PC-9 (cell line): ENCODE measurements around the gene TNK2. TPM values are rescaled to one million over a fixed set of nuclear protein-coding genes. Genes with fewer than 3 reads are reported as not detected.
A peak's percentile ranks its signal among the peaks of the same experiment; 100 is the strongest.

Source experiments
- BruUV-seq: library from RNA; stranded (reverse); fragments of 400-500 nt; replicated peaks from 2 replicates; lab custom pipeline; 2021; lab: Mats Ljungman, UMichigan
- CTCF ChIA-PET: fragments of 300-600 bp; sonication (Branson Sonifier 250); formaldehyde crosslinking; loops from one replicate; lab custom pipeline; 2022; ENCODE audit warnings: antibody characterized with exemption; lab: Charles Lee
- POLR2A ChIA-PET: fragments of 300-600 bp; sonication (Branson Sonifier 250); formaldehyde crosslinking; loops from one replicate; lab custom pipeline; 2022; ENCODE audit warnings: antibody characterized with exemption; ENCODE audit not compliant: unreplicated experiment; lab: Charles Lee
- DNase-seq, 2 experiments: peaks; one replicate each; pipeline versions ENCODE4 v3.0.0 to v3.0.0-alpha.2; 2015 to 2022; ENCODE audit warnings: mixed read lengths in 1 of 2
- H2AFZ ChIP-seq: fragments of 200-600 bp; sonication (generic); 2 replicates; pipeline ENCODE4 v1.8.1; 2017; ENCODE audit warnings: antibody characterized with exemption
- H3F3A ChIP-seq: fragments of 200-600 bp; sonication (generic); 2 replicates; pipeline ENCODE4 v1.8.1; 2017; ENCODE audit warnings: antibody characterized with exemption, mild to moderate bottlenecking, low read depth; ENCODE audit not compliant: insufficient read depth
- H3K27ac ChIP-seq: fragments of 200-600 bp; sonication (generic); 2 replicates; pipeline ENCODE4 v1.6.1; 2016; ENCODE audit warnings: mixed run types
- H3K27me3 ChIP-seq: fragments of 200-600 bp; sonication (generic); 2 replicates; pipeline ENCODE4 v1.6.1; 2016; ENCODE audit warnings: low read depth, mixed run types; ENCODE audit not compliant: insufficient read depth
- H3K36me3 ChIP-seq: fragments of 200-600 bp; sonication (generic); 2 replicates; pipeline ENCODE4 v1.6.1; 2016; ENCODE audit warnings: low read depth, mixed run types
- H3K4me1 ChIP-seq: fragments of 200-600 bp; sonication (generic); replicated peaks from 2 replicates; pipeline ENCODE4 v1.6.1; 2016; ENCODE audit warnings: mixed run types; ENCODE audit not compliant: insufficient read depth
- H3K4me2 ChIP-seq: fragments of 200-600 bp; sonication (generic); 2 replicates; pipeline ENCODE4 v1.6.1; 2017; ENCODE audit warnings: mixed run types
- H3K4me3 ChIP-seq: fragments of 200-600 bp; sonication (generic); 2 replicates; pipeline ENCODE4 v1.6.1; 2016; ENCODE audit warnings: mixed run types
- H3K79me2 ChIP-seq: fragments of 200-600 bp; sonication (generic); 2 replicates; pipeline ENCODE4 v1.6.1; 2017; ENCODE audit warnings: low read depth, mixed run types
- H3K9me2 ChIP-seq: fragments of 200-600 bp; sonication (generic); 2 replicates; pipeline ENCODE4 v1.8.1; 2017; ENCODE audit warnings: mild to moderate bottlenecking; ENCODE audit not compliant: insufficient read depth
- H3K9me3 ChIP-seq: fragments of 200-600 bp; sonication (generic); 2 replicates; pipeline ENCODE4 v1.8.1; 2016; ENCODE audit warnings: low read depth; ENCODE audit not compliant: insufficient read depth
- H4K20me1 ChIP-seq: fragments of 200-600 bp; sonication (generic); 2 replicates; pipeline ENCODE4 v1.8.1; 2017; ENCODE audit not compliant: insufficient read depth
- EZH2 ChIP-seq: fragments of 200-600 bp; sonication (generic); IDR thresholded peaks from 2 replicates; pipeline ENCODE4 v1.8.0; 2017; ENCODE audit warnings: antibody characterized with exemption, low read depth
- intact Hi-C: fragments of 100-400 bp; cut with micrococcal nuclease; formaldehyde crosslinking; loops from one replicate; pipeline ENCODE4 v1.10.0; 2022; ENCODE audit not compliant: unreplicated experiment
- total RNA-seq: library from RNA; stranded (reverse); gene quantifications from 2 replicates; pipeline ENCODE4 v1.2.3, GENCODE V29; 2021
- TF ChIP-seq, protein P1 (sequence below): fragments of 200-600 bp; sonication (generic); conservative IDR thresholded peaks from 2 replicates; pipeline ENCODE4 v1.6.1; 2017; ENCODE audit warnings: mixed run types, antibody characterized with exemption, mild to moderate bottlenecking, moderate library complexity

TNK2 gene
- total RNA-seq, 1 experiment from 2014 or later = 118 TPM

DNA sequence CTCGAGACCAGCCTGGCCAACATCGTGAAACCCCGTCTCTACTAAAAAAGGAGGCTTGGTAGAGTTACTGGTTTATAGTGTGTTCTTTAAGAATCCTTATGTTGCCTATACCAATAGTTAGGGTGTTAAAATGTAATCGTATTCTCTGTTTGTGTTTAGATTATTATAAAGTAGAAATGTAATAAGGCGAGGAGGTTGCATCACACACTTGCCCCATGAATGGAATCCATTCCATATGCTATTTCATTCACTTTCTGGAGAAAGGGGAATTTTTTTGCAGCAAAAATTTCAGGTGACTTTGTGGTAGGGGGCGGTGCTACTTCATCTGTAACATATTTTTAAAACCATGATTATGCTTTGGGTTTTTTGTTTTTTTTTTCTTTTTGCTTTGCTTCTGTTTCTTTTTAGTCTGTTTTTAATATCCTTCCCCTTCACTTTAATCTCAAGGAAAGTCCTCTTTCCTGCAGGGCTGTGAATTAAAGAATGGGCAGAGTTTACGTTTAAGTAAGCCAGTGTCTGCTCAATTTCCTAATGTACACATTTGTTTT is 63.6 kb downstream of the TNK2 start:
- intact Hi-C loops = no loop called here
- no peak for TF ChIP-seq EZH2
- TF ChIP-seq, protein P1, sequence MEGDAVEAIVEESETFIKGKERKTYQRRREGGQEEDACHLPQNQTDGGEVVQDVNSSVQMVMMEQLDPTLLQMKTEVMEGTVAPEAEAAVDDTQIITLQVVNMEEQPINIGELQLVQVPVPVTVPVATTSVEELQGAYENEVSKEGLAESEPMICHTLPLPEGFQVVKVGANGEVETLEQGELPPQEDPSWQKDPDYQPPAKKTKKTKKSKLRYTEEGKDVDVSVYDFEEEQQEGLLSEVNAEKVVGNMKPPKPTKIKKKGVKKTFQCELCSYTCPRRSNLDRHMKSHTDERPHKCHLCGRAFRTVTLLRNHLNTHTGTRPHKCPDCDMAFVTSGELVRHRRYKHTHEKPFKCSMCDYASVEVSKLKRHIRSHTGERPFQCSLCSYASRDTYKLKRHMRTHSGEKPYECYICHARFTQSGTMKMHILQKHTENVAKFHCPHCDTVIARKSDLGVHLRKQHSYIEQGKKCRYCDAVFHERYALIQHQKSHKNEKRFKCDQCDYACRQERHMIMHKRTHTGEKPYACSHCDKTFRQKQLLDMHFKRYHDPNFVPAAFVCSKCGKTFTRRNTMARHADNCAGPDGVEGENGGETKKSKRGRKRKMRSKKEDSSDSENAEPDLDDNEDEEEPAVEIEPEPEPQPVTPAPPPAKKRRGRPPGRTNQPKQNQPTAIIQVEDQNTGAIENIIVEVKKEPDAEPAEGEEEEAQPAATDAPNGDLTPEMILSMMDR = no peak
- H3K9me3 ChIP-seq = peaks cover 5% of the 10 kb centered on the region; the same call in 1 of the 2 replicates
- no peak overlapping the region for H3K4me3 ChIP-seq
- H3K36me3 ChIP-seq = no peaks in the 10 kb centered on the region
- H3K4me1 ChIP-seq = peaks cover 57% of the 10 kb centered on the region
- H3K27me3 ChIP-seq = no peaks in the 10 kb centered on the region
- CTCF ChIA-PET = no interaction called here
- POLR2A ChIA-PET = no interaction called here
- H4K20me1 ChIP-seq = no peaks in the 10 kb centered on the region
- peak overlapping the region; percentile 34; the same call in 1 of the 2 replicates for H3K27ac ChIP-seq
- BruUV-seq = no TSS peak
- no peak overlapping the region for H3K4me2 ChIP-seq
- H3K79me2 ChIP-seq = no peaks in the 10 kb centered on the region
- DNase-seq = no peak
- H3K9me2 ChIP-seq = no peaks in the 10 kb centered on the region
- no peak overlapping the region for H2AFZ ChIP-seq
- H3F3A ChIP-seq = peaks cover 32% of the 10 kb centered on the region; the same call in 1 of the 2 replicates

DNA sequence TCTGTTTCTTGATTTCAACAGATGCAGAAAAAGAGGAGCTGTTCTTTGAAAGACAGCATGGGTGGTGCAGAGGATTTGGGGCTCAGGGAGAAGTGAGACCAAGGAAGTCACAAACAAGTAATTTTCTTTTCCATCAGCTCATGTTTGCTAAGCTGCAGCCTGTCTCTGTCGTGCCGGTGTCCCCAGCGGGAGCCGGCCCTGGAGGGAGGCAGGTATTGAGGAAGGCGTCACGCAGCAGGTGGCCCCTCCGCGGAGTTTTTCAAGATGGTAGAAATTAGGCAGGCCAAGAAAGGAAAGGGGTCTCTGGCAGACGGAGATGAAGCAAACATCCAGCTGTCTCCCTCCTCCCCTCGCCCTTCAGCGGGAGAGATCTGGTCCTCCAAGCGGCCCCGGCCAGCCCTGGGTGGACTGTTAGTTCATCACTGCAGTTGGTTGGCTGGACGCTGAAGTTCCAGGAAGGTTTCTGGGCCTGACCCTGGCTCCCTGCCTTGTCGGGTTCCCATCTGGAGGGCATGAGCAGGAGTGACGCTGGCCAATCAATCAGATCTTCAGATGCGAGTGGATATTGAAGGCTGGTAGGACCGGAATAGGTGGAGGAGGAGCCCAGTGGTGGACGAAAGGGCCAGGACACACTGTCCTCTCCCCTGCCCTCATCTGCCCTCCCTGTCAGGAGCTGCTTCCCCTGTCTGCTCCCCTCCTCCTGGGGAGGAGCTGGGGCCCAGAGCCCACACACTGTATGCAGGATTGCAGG is 68.9 kb downstream of the TNK2 start:
- H3K4me2 ChIP-seq = no peak overlapping the region
- TF ChIP-seq, protein P1 = no peak
- no peak for TF ChIP-seq EZH2
- H3K27ac ChIP-seq = no peak overlapping the region
- intact Hi-C loops = no loop called here
- ChIA-PET CTCF (interaction anchor here (0.7 kb wide), 1 partner anchor 11 kb away, joined by 3 read pairs; no protein-coding TSS in a partner anchor), POLR2A (no interaction called here)
- H3K79me2 ChIP-seq = no peaks in the 10 kb centered on the region
- no peaks in the 10 kb centered on the region for H3K27me3 ChIP-seq
- peaks cover 49% of the 10 kb centered on the region; the same call in 1 of the 2 replicates for H3F3A ChIP-seq
- no peak overlapping the region for H2AFZ ChIP-seq
- H4K20me1 ChIP-seq = no peaks in the 10 kb centered on the region
- H3K36me3 ChIP-seq = no peaks in the 10 kb centered on the region
- no peaks in the 10 kb centered on the region for H3K9me2 ChIP-seq
- H3K4me1 ChIP-seq = peaks cover 9% of the 10 kb centered on the region; the same call in 1 of the 2 replicates
- no peak overlapping the region for H3K4me3 ChIP-seq
- BruUV-seq = no TSS peak
- H3K9me3 ChIP-seq = no peaks in the 10 kb centered on the region
- no peak for DNase-seq

DNA sequence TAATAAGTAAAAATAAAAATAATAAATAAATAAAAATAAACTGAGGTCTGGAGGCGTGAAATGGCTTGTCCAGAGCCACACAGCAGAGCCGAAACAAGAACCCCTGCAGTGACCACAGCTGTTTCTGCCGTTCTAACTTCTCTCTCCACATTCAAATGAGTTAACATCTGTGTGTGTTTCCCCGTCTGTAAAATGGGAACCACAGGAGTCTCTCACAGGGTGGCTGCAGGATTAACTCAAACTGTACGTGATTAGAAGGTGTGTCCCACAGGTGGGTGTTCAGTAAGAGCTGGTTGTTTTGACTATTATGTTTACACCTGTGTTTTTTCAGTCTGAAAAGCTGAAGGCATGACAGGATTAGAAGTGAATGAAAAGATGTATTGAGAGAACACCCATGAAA is 69.6 kb downstream of the TNK2 start:
- Histone ChIP-seq H3K27me3 (no peaks in the 10 kb centered on the region), H3K27ac (no peak overlapping the region), H2AFZ (no peak overlapping the region), H3K9me3 (no peaks in the 10 kb centered on the region), H3K4me2 (no peak overlapping the region), H3K4me1 (peaks cover 8% of the 10 kb centered on the region; the same call in 1 of the 2 replicates), H3K36me3 (no peaks in the 10 kb centered on the region), H3K4me3 (no peak overlapping the region), H3K9me2 (no peaks in the 10 kb centered on the region), H3F3A (peaks cover 44% of the 10 kb centered on the region; the same call in 1 of the 2 replicates), H4K20me1 (no peaks in the 10 kb centered on the region), H3K79me2 (no peaks in the 10 kb centered on the region)
- no peak for DNase-seq
- intact Hi-C loops = no loop called here
- CTCF ChIA-PET = no interaction called here
- POLR2A ChIA-PET = no interaction called here
- TF ChIP-seq, protein P1 = no peak
- TF ChIP-seq EZH2 = no peak
- BruUV-seq = no TSS peak
